Activated CD4-positive, alpha-beta T cell treated with anti-CD3 and anti-CD28 coated beads for 36 hours (primary cell): ENCODE results near the gene GPR176. TPM values are rescaled to one million over a fixed set of nuclear protein-coding genes. Genes with fewer than 3 reads are reported as not detected.
A peak's percentile ranks its signal among the peaks of the same experiment; 100 is the strongest.
"Not testable (repeated sequence)": the region's sequence is repeated elsewhere in the genome, so short reads cannot be mapped to it uniquely, and the experiment has no call there.

Experiments used
- ATAC-seq: fragments of 200-7000 bp; cut with Tn5 transposase; one replicate; pipeline ENCODE4 v1.10.0; 2021; ENCODE audit warnings: mild to moderate bottlenecking, moderate library complexity
- CTCF ChIA-PET: fragments of 350-600 bp; sonication (Branson Sonifier 250); formaldehyde crosslinking; loops from one replicate; lab custom pipeline; 2021; ENCODE audit warnings: antibody characterized with exemption; lab: Charles Lee
- POLR2A ChIA-PET: fragments of 350-600 bp; sonication (Branson Sonifier 250); formaldehyde crosslinking; loops from one replicate; lab custom pipeline; 2021; ENCODE audit warnings: antibody characterized with exemption, inconsistent platforms; lab: Charles Lee
- DNase-seq: peaks from one replicate; pipeline ENCODE4 v3.0.0-alpha.2; 2020
- H3K27ac Mint-ChIP-seq: one replicate; pipeline ENCODE4 v1.8.0; 2021; ENCODE audit warnings: mixed read lengths
- H3K27me3 Mint-ChIP-seq: one replicate; pipeline ENCODE4 v1.8.0; 2021; ENCODE audit warnings: mixed read lengths
- H3K36me3 Mint-ChIP-seq: one replicate; pipeline ENCODE4 v1.8.0; 2021; ENCODE audit warnings: low read depth, mixed read lengths
- H3K4me1 Mint-ChIP-seq: one replicate; pipeline ENCODE4 v1.8.0; 2021; ENCODE audit warnings: mixed read lengths
- H3K4me3 Mint-ChIP-seq: one replicate; pipeline ENCODE4 v1.8.0; 2021; ENCODE audit warnings: mild to moderate bottlenecking, moderate library complexity, mixed read lengths
- H3K9me3 Mint-ChIP-seq: one replicate; pipeline ENCODE4 v1.8.0; 2021; ENCODE audit warnings: low read depth, mixed read lengths
- intact Hi-C, 2 experiments: fragments of 100-400 bp; cut with DNase I in 1 of 2; cut with micrococcal nuclease in 1 of 2; formaldehyde crosslinking; loops; one replicate each; pipeline versions ENCODE4 v1.14.2 to v1.15.1; 2022 to 2024; cut with DNase I, micrococcal nuclease
- total RNA-seq, 2 experiments: library from RNA; stranded (reverse); gene quantifications; one replicate each; pipeline ENCODE4 v1.2.3, GENCODE V29; 2021

The GPR176 gene
- total RNA-seq, 2 experiments from 2014 or later = 0.14 to 0.30 TPM

DNA sequence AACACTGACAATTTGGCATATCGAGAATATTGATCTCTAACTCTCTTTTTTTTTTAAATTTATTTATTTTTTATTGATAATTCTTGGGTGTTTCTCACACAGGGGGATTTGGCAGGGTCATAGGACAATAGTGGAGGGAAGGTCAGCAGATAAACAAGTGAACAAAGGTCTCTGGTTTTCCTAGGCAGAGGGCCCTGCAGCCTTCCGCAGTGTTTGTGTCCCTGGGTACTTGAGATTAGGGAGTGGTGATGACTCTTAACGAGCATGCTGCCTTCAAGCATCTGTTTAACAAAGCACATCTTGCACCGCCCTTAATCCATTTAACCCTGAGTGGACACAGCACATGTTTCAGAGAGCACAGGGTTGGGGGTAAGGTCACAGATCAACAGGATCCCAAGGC is 27.0 kb downstream of the GPR176 start:
- DNase-seq, H3K4me1 Mint-ChIP-seq, H3K36me3 Mint-ChIP-seq, H3K27me3 Mint-ChIP-seq, H3K4me3 Mint-ChIP-seq, intact Hi-C loops, ATAC-seq, H3K27ac Mint-ChIP-seq, CTCF ChIA-PET, POLR2A ChIA-PET, H3K9me3 Mint-ChIP-seq: not testable (repeated sequence)

DNA sequence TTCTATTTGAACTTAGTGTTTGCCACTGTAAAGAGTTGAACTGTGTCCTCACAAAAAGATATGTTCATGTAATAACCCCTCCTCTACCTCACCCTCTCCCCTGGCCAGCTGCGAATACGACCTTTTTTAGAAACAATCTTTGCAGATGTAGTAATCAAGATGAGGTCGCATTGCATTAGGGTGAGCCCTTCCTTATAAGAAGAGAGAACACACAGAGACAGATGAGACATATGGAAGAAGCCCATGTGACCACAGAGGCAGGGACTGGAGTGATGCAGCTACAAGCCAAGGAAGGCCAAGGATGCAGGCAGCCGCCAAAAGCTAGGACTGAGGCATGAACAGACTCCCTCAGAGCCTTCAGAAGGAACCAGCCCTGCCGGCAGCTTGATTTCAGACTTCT is 27.6 kb downstream of the GPR176 start:
- Mint-ChIP-seq H3K27ac (no peak overlapping the region), H3K36me3 (no peaks in the 10 kb centered on the region), H3K4me1 (no peaks in the 10 kb centered on the region), H3K27me3 (peaks cover 2% of the 10 kb centered on the region), H3K4me3 (no peak overlapping the region), H3K9me3 (no peaks in the 10 kb centered on the region)
- ATAC-seq (no peak), DNase-seq (no peak)
- ChIA-PET POLR2A (no interaction called here), CTCF (interaction anchor here (0.7 kb wide), 1 partner anchor 72 kb away, joined by 3 read pairs; no protein-coding TSS in a partner anchor)
- intact Hi-C loops = no loop called here

DNA sequence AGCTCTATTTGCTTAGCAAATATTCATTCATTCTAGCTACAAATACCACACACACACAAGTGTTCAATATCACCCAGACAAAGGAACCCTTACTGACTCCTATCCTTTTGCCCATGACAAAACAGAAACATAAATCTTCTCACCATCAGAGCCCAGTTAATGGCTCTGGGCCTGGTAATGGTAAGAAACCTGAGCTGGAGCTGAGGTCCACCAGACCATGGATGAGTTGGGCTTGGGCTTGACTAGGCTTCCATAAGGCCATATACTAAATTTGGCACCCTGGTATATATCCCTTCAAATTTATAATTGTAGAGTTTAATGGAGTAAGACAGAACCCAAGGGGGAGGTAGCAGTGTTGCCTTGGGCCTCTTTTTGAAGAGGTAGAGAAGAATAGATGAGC is 29.4 kb downstream of the GPR176 start:
- POLR2A ChIA-PET = no interaction called here
- Mint-ChIP-seq H3K27ac (no peak overlapping the region), H3K9me3 (no peaks in the 10 kb centered on the region), H3K4me1 (no peaks in the 10 kb centered on the region), H3K36me3 (no peaks in the 10 kb centered on the region), H3K27me3 (no peaks in the 10 kb centered on the region), H3K4me3 (no peak overlapping the region)
- no peak for ATAC-seq
- intact Hi-C loops = no loop called here
- CTCF ChIA-PET = interaction anchor here (1.7 kb wide), 1 partner anchor 383 kb away, joined by 9 read pairs; no protein-coding TSS in a partner anchor
- no peak for DNase-seq

DNA sequence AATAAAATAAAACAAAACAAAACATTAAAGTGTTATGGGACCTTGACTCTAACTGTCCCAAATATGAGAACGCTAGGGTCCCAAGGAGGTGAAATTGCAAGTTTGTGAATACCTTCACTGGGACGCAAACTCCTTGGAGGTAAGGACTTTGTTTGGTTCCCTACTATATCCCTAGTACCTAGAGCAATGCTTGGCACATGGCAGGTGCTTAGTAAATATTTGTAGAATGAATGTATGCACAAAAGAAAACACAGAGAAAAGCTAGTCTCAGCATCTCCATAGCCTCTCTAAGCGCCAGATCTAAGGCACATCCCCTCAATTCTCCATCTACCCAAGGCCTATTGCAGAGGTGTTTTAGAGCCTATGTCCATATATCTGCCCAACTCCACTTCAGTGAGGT is 30.5 kb downstream of the GPR176 start:
- DNase-seq (no peak), ATAC-seq (no peak)
- Mint-ChIP-seq H3K36me3 (no peaks in the 10 kb centered on the region), H3K27me3 (no peaks in the 10 kb centered on the region), H3K4me3 (no peak overlapping the region), H3K4me1 (no peaks in the 10 kb centered on the region), H3K27ac (no peak overlapping the region), H3K9me3 (no peaks in the 10 kb centered on the region)
- CTCF ChIA-PET = interaction anchor here (0.7 to 1.0 kb wide), 2 partner anchors 72 to 79 kb away, joined by 3 read pairs; no protein-coding TSS in a partner anchor
- POLR2A ChIA-PET = no interaction called here
- intact Hi-C loops = no loop called here

DNA sequence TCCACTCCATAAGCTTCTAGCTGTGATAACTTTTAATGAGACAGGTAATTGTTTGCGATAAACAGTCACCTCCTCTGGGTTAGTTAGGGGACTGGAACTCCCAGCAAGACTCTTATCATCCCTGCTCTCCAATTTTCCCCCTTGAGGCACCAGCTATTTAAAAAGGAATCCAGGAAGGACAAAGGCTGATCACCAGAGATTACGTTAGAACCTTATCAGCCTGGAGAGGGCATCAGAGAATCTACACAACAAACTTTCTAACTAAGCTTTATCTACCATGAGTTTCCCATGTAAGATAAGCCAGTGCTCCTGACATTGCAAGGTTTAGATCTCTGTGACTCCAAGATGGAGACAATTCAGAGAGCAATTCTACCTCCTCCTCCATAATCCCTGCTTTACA is 31.3 kb downstream of the GPR176 start:
- no peak overlapping the region for H3K27ac Mint-ChIP-seq

DNA sequence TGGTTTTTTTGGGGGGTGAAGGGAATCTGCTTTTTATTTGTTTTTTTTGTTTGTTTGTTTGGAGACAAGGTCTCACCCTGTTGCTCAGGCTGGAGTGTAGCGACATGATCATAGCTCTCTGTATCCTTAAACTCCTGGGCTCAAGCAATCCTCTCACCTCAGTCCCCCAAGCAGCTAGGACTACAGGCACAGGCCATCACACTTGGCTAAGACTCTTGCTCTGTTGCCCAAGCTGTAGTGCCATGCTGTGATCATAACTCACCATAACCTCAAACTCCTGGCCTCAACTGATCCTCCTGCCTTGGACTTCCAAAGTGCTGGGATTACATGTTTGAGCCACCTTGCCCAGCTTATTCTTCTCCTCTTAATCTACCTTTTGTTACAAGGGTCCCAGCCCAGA is 31.8 kb downstream of the GPR176 start:
- Mint-ChIP-seq H3K9me3 (no peaks in the 10 kb centered on the region), H3K4me1 (no peaks in the 10 kb centered on the region), H3K36me3 (no peaks in the 10 kb centered on the region), H3K27me3 (peaks cover 8% of the 10 kb centered on the region), H3K4me3 (no peak overlapping the region), H3K27ac (no peak overlapping the region)
- intact Hi-C loops = no loop called here
- ChIA-PET POLR2A (interaction anchor here (0.7 kb wide), 1 partner anchor 55 kb away, joined by 6 read pairs; no protein-coding TSS in a partner anchor), CTCF (interaction anchor here (1.5 to 1.6 kb wide), 2 partner anchors 85 to 386 kb away, joined by 5 read pairs; no protein-coding TSS in a partner anchor)
- DNase-seq (no peak), ATAC-seq (no peak)

More for the DNA sequence above, 31.3 kb downstream of the GPR176 start:
- ChIA-PET POLR2A (interaction anchor here (0.7 kb wide), 1 partner anchor 54 kb away, joined by 6 read pairs; no protein-coding TSS in a partner anchor), CTCF (interaction anchor here (0.6 to 1.5 kb wide), 3 partner anchors 78 to 385 kb away, joined by 3 to 5 read pairs (median 3); no protein-coding TSS in a partner anchor)
- ATAC-seq (no peak), DNase-seq (no peak)
- intact Hi-C loops = no loop called here
- Mint-ChIP-seq H3K9me3 (no peaks in the 10 kb centered on the region), H3K4me1 (no peaks in the 10 kb centered on the region), H3K4me3 (no peak overlapping the region), H3K27me3 (peaks cover 5% of the 10 kb centered on the region), H3K36me3 (no peaks in the 10 kb centered on the region)

DNA sequence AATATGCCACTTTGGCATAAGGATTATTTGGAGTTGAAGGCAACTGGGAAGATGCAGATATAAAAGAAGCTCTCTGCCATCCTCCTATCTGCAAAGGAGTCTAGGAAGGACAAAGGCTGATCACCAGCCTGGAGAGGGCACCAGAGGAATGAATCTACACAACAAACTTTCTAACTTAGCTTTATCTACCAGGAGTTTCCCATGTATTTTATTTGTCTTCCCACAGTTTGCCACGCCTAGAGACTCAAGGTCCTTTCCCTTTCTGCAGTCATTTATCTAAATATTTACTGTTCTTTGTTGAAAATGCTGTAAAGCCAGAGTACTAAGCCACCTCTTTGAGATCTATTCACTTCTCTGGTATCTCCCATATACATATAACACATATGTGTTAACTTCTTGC is 32.2 kb downstream of the GPR176 start:
- CTCF ChIA-PET = interaction anchor here (1.5 to 1.6 kb wide), 2 partner anchors 85 to 386 kb away, joined by 5 read pairs; no protein-coding TSS in a partner anchor
- peaks cover 8% of the 10 kb centered on the region for H3K27me3 Mint-ChIP-seq

DNA sequence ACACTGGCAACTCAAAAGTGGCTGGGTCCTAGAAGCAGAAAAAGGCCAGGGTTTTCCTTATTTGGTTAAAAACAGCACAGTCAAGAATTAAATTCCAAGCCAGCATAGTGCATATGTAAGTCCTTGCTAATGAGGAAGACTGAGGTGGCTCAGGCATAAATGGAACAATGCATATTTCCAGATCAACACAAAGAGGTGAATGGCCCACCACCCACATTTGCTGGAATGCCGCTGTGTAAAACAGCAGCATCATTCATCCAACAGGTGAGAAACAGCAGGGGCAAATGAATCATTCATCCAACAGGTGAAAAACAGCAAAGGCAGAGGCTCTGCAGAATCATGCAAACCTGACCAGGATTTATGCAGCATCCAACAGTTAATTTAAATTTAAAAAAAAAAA is 32.9 kb downstream of the GPR176 start:
- no peak for DNase-seq
- no peak overlapping the region for H3K4me3 Mint-ChIP-seq
- CTCF ChIA-PET = interaction anchor here (1.5 to 1.6 kb wide), 2 partner anchors 86 to 387 kb away, joined by 5 read pairs; no protein-coding TSS in a partner anchor
- no peak overlapping the region for H3K27ac Mint-ChIP-seq
- H3K9me3 Mint-ChIP-seq = no peaks in the 10 kb centered on the region
- H3K36me3 Mint-ChIP-seq = no peaks in the 10 kb centered on the region
- H3K4me1 Mint-ChIP-seq = no peaks in the 10 kb centered on the region
- peaks cover 10% of the 10 kb centered on the region for H3K27me3 Mint-ChIP-seq
- intact Hi-C loops = no loop called here
- ATAC-seq = no peak
- POLR2A ChIA-PET = no interaction called here

More for the DNA sequence above, 32.2 kb downstream of the GPR176 start:
- POLR2A ChIA-PET = interaction anchor here (0.7 kb wide), 1 partner anchor 55 kb away, joined by 6 read pairs; no protein-coding TSS in a partner anchor
- no peak overlapping the region for H3K4me3 Mint-ChIP-seq
- intact Hi-C loops = no loop called here
- no peaks in the 10 kb centered on the region for H3K36me3 Mint-ChIP-seq
- ATAC-seq = no peak
- peak; percentile 20 for DNase-seq
- no peaks in the 10 kb centered on the region for H3K4me1 Mint-ChIP-seq
- no peak overlapping the region for H3K27ac Mint-ChIP-seq
- no peaks in the 10 kb centered on the region for H3K9me3 Mint-ChIP-seq

DNA sequence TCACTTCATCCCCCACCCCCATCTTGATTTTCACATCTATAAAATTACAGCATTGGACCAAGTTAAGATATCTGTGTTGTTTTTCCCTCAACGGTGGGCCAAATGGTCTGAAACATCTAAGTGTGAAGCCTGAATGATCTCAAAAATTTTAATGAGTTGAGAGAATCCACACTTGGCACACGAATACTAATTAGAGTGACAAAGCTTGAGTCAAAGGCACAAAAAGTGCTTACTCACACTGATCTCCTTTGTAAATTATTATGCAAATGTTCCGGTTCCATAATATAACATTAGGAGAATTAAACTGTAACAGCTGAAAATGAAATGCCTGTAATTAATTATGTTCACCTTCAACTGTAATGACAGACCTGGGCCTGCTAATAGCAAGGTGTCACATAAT is 33.6 kb downstream of the GPR176 start:
- POLR2A ChIA-PET = no interaction called here
- H3K36me3 Mint-ChIP-seq = no peaks in the 10 kb centered on the region
- no peaks in the 10 kb centered on the region for H3K4me1 Mint-ChIP-seq
- CTCF ChIA-PET = no interaction called here
- no peak overlapping the region for H3K27ac Mint-ChIP-seq
- intact Hi-C loops = no loop called here
- peaks cover 10% of the 10 kb centered on the region for H3K27me3 Mint-ChIP-seq
- no peak overlapping the region for H3K4me3 Mint-ChIP-seq
- DNase-seq (no peak), ATAC-seq (no peak)
- H3K9me3 Mint-ChIP-seq = no peaks in the 10 kb centered on the region

DNA sequence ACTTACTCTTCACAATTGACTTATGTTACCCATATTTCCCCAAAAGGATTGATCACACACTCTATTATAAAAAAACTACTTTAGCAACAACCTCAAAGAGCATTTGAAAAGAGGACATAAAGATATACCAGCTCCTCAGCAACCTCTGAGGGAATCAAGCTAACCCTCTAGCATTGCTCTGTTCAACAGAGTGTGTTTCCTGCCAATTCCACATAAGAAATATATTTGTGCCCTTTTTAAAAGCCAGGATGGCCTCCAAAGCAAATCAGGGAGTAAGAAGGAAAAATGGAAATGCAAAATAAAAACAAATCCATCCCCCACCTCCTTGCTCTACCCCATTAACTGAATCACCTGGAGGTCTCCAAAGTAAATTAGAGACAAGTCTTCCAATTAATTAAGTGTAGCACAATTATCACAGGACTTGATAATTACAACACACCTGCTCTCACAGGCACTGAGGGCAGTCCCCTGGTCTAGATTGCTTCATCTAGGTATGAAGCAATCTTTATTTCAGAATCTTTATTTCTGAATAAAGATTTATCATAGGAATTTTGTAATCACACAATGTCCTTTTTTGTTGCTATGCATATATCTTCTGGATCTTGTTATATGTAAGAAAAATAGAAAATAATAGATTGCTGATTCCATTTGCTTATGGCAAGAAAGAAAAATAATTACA is 34.8 kb downstream of the GPR176 start:
- Mint-ChIP-seq H3K36me3 (no peaks in the 10 kb centered on the region), H3K4me1 (no peaks in the 10 kb centered on the region), H3K9me3 (no peaks in the 10 kb centered on the region), H3K27me3 (peaks cover 10% of the 10 kb centered on the region), H3K4me3 (no peak overlapping the region), H3K27ac (no peak overlapping the region)
- intact Hi-C loops = no loop called here
- DNase-seq (no peak), ATAC-seq (no peak)
- CTCF ChIA-PET = no interaction called here
- POLR2A ChIA-PET = no interaction called here

DNA sequence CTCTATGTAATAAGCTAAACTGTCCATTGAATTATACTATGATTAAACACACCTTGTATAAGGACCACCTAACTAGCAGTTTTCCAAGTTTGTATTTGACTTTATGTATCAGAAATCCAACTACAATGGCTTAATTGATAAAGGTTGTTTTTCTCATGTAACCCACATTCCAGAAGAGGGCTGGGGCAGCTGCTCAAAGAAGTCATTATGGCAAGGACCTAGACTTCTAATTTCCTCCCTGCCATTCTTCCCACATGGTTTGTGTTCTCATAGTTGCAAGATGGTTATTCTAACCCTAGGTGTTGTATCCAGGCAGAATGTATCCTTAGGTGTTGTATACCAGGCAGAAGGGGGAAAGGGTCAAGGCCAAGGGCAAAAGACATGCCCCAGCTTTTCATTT is 35.7 kb downstream of the GPR176 start:
- Mint-ChIP-seq H3K4me1 (no peaks in the 10 kb centered on the region), H3K9me3 (no peaks in the 10 kb centered on the region)
- intact Hi-C loops = no loop called here

DNA sequence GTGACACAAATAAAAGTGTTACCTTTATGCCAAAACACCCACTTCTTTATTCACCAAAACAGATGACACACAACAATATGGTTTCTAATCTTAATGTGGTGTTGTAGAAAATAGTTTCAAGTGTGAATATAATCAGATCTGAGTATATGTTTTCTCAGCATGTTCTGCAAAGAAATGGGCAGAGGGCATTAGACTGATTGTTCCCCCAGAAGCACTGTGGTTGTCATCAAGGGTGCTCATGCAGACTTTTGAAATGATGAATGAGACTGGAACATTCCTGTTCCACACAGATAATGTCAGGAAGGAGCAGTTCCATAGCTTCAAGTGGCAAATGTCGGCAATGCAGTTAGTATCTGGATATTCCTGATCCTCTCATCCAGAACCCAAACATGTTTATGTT is 37.5 kb downstream of the GPR176 start:
- ChIA-PET POLR2A (no interaction called here), CTCF (no interaction called here)
- no peaks in the 10 kb centered on the region for H3K9me3 Mint-ChIP-seq
- H3K4me1 Mint-ChIP-seq = no peaks in the 10 kb centered on the region
- intact Hi-C loops = no loop called here
- H3K27ac Mint-ChIP-seq = no peak overlapping the region
- no peaks in the 10 kb centered on the region for H3K36me3 Mint-ChIP-seq
- no peak for ATAC-seq
- H3K27me3 Mint-ChIP-seq = peaks cover 12% of the 10 kb centered on the region
- DNase-seq = no peak
- no peak overlapping the region for H3K4me3 Mint-ChIP-seq

More for the DNA sequence above, 35.7 kb downstream of the GPR176 start:
- CTCF ChIA-PET = interaction anchor here (0.8 to 1.3 kb wide), 2 partner anchors 86 to 367 kb away, joined by 3 read pairs; no protein-coding TSS in a partner anchor
- Mint-ChIP-seq H3K27ac (no peak overlapping the region), H3K36me3 (no peaks in the 10 kb centered on the region), H3K4me3 (no peak overlapping the region), H3K27me3 (peaks cover 10% of the 10 kb centered on the region)
- ATAC-seq (no peak), DNase-seq (no peak)
- POLR2A ChIA-PET = no interaction called here
